Endodermal cell (in vitro differentiated cells): Measurements from ENCODE around the gene TRPM5. TPM values are rescaled to one million over a fixed set of nuclear protein-coding genes. Genes with fewer than 3 reads are reported as not detected.

Source experiments
- DNase-seq: peaks from one replicate; pipeline ENCODE4 v3.0.0-alpha.2; 2017
- H3K27ac ChIP-seq: 2 replicates; pipeline ENCODE4 v1.5.1; 2013; ENCODE audit warnings: mild to moderate bottlenecking, low read depth, low read length, moderate library complexity
- H3K27me3 ChIP-seq: 2 replicates; pipeline ENCODE4 v1.6.1; 2013; ENCODE audit warnings: mild to moderate bottlenecking, low read length, moderate library complexity; ENCODE audit not compliant: insufficient read depth, control insufficient read depth, poor library complexity, severe bottlenecking
- H3K36me3 ChIP-seq: 2 replicates; pipeline ENCODE4 v1.7.0; 2013; ENCODE audit warnings: mild to moderate bottlenecking, low read length, moderate library complexity; ENCODE audit not compliant: control insufficient read depth, insufficient read depth
- H3K4me1 ChIP-seq: one replicate; pipeline ENCODE4 v1.7.0; 2013; ENCODE audit warnings: low read length; ENCODE audit not compliant: control insufficient read depth, insufficient read depth
- H3K4me3 ChIP-seq: 2 replicates; pipeline ENCODE4 v1.5.1; 2013; ENCODE audit warnings: mild to moderate bottlenecking, low read length, moderate library complexity
- H3K9ac ChIP-seq: 2 replicates; pipeline ENCODE4 v1.6.1; 2013; ENCODE audit warnings: mild to moderate bottlenecking, low read length, moderate library complexity; ENCODE audit not compliant: poor library complexity, severe bottlenecking; ENCODE audit errors: extremely low read depth
- H3K9me3 ChIP-seq: 2 replicates; pipeline ENCODE4 v1.6.1; 2013; ENCODE audit warnings: mild to moderate bottlenecking, low read length, moderate library complexity; ENCODE audit not compliant: control insufficient read depth
- H3K27ac Mint-ChIP-seq: 2 replicates; pipeline ENCODE4 v1.8.0; 2020; ENCODE audit warnings: mixed read lengths
- H3K27me3 Mint-ChIP-seq: 2 replicates; pipeline ENCODE4 v1.8.0; 2021; ENCODE audit warnings: mild to moderate bottlenecking, mixed read lengths; ENCODE audit not compliant: insufficient read depth
- H3K36me3 Mint-ChIP-seq: 2 replicates; pipeline ENCODE4 v1.8.0; 2020; ENCODE audit warnings: low read depth, mixed read lengths
- H3K4me1 Mint-ChIP-seq: 2 replicates; pipeline ENCODE4 v1.8.0; 2020; ENCODE audit warnings: mixed read lengths
- H3K4me3 Mint-ChIP-seq: 2 replicates; pipeline ENCODE4 v1.8.0; 2020; ENCODE audit warnings: mild to moderate bottlenecking, moderate library complexity, mixed read lengths
- H3K9me3 Mint-ChIP-seq: 2 replicates; pipeline ENCODE4 v1.8.0; 2020; ENCODE audit warnings: mild to moderate bottlenecking, mixed read lengths
- WGBS, 2 experiments: methylation state at CpG; one replicate each; pipeline versions ENCODE4 v1.1.5 to v1.1.7; 2013; ENCODE audit warnings: missing lambda C conversion rate in 2 of 2, mixed read lengths in 1 of 2; ENCODE audit not compliant: insufficient coverage in 1 of 2, insufficient read length in 1 of 2; 5-methylcytosine and 5-hydroxymethylcytosine counted together
- total RNA-seq, 2 donors: library from RNA; stranded (reverse); fragmentation: NEBNext Ultra II Directional in 1 of 2; extraction: Animal tissue kit (Norgen Biotek cat#: 25700) in 1 of 2; gene quantifications; 2 replicates in 1 of 2; 3 replicates in 1 of 2; pipeline ENCODE4 v1.2.1, GENCODE V29; 2021
- TF ChIP-seq, protein P1 (sequence below): fragments of 200-600 bp; sonication (generic); conservative IDR thresholded peaks from 2 replicates; pipeline ENCODE4 v1.5.0; 2021; ENCODE audit warnings: antibody characterized with exemption, mild to moderate bottlenecking

Gene TRPM5
- total RNA-seq, 2 donors from 2014 or later, result 0.11 TPM

DNA sequence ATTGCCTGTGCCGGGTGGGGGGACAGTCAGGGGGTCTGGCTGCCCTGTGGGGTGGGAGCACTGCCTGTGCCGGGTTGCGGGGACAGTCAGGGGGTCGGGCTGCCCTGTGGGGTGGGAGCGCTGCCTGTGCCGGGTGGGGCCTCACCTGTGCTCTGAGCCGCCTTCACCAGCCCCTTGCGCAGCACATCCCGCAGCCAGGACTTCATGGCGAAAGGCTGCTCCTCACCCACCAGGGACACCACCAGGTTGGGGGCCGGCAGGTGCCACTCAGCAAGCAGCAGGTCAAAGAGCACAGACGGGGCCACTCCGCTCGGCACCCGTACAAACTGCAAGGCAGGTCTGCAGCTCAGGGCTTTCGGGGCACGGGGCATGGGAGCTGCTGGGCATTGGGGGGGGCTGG is 22.3 kb downstream of the TRPM5 start:
- Mint-ChIP-seq H3K9me3 (no peaks in the 10 kb centered on the region), H3K36me3 (no peaks in the 10 kb centered on the region), H3K4me1 (no peaks in the 10 kb centered on the region), H3K27ac (no peak overlapping the region), H3K4me3 (no peak overlapping the region), H3K27me3 (peaks cover 5% of the 10 kb centered on the region)
- H3K36me3 ChIP-seq, result no peaks in the 10 kb centered on the region
- DNase-seq, result no peak
- no peaks in the 10 kb centered on the region for H3K4me1 ChIP-seq
- no peak overlapping the region for H3K27ac ChIP-seq
- TF ChIP-seq, protein P1, sequence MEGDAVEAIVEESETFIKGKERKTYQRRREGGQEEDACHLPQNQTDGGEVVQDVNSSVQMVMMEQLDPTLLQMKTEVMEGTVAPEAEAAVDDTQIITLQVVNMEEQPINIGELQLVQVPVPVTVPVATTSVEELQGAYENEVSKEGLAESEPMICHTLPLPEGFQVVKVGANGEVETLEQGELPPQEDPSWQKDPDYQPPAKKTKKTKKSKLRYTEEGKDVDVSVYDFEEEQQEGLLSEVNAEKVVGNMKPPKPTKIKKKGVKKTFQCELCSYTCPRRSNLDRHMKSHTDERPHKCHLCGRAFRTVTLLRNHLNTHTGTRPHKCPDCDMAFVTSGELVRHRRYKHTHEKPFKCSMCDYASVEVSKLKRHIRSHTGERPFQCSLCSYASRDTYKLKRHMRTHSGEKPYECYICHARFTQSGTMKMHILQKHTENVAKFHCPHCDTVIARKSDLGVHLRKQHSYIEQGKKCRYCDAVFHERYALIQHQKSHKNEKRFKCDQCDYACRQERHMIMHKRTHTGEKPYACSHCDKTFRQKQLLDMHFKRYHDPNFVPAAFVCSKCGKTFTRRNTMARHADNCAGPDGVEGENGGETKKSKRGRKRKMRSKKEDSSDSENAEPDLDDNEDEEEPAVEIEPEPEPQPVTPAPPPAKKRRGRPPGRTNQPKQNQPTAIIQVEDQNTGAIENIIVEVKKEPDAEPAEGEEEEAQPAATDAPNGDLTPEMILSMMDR, result no peak
- WGBS, 2 experiments, result 91 to 92% methylated on average over 7 to 17 of the region's 17 CpGs
- H3K4me3 ChIP-seq, result no peak overlapping the region
- no peaks in the 10 kb centered on the region for H3K9me3 ChIP-seq
- H3K9ac ChIP-seq, result no peak overlapping the region
- no peaks in the 10 kb centered on the region for H3K27me3 ChIP-seq

DNA sequence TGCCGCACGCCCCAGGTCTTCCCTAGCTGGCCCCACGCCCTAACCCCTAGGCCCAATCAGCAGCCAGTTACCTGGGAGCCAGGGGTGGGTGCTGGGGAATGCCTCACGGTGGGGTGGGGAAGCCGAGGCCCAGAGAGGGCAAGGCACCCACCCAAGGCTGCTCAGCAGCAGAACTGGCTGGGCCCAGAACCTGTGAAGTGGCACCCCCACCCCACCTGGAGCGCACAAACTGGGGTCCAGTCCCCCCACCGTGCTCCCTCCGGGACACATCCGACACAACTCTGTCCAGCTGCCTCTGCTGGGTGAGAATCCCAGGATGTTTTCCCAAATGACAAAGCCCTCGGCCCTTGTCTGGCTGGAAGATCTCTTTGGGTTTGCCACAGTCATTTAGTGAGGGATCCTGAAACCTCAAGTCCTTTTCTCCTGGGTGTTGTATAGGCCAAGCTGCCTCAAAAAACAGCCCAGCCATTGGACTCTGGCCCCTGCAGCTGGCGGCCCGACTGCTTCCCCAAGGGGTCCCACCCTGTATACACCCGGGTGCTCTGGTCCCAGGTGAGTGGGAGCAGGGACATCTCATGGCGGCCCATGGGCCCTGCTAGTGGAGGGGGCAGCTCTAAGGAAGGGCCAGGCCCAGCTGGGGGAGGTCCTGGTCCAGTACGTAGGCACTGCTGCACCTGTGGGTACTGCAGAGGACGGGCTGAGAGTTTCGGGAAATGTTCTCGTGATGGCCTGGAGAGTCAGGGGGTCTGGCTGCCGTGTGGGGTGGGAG is 22.9 kb downstream of the TRPM5 start:
- TF ChIP-seq, protein P1, result no peak
- no peak for DNase-seq
- no peak overlapping the region for H3K27ac Mint-ChIP-seq
- H3K4me3 Mint-ChIP-seq, result no peak overlapping the region
- WGBS, 2 experiments, result 90 to 96% methylated on average over 7 to 19 of the region's 19 CpGs
- H3K9me3 Mint-ChIP-seq, result no peaks in the 10 kb centered on the region
- no peaks in the 10 kb centered on the region for H3K36me3 ChIP-seq
- peaks cover 5% of the 10 kb centered on the region for H3K27me3 Mint-ChIP-seq
- no peak overlapping the region for H3K4me3 ChIP-seq
- no peaks in the 10 kb centered on the region for H3K27me3 ChIP-seq
- H3K4me1 Mint-ChIP-seq, result no peaks in the 10 kb centered on the region
- H3K36me3 Mint-ChIP-seq, result no peaks in the 10 kb centered on the region
- no peaks in the 10 kb centered on the region for H3K4me1 ChIP-seq
- no peak overlapping the region for H3K9ac ChIP-seq
- H3K27ac ChIP-seq, result no peak overlapping the region
- no peaks in the 10 kb centered on the region for H3K9me3 ChIP-seq

DNA sequence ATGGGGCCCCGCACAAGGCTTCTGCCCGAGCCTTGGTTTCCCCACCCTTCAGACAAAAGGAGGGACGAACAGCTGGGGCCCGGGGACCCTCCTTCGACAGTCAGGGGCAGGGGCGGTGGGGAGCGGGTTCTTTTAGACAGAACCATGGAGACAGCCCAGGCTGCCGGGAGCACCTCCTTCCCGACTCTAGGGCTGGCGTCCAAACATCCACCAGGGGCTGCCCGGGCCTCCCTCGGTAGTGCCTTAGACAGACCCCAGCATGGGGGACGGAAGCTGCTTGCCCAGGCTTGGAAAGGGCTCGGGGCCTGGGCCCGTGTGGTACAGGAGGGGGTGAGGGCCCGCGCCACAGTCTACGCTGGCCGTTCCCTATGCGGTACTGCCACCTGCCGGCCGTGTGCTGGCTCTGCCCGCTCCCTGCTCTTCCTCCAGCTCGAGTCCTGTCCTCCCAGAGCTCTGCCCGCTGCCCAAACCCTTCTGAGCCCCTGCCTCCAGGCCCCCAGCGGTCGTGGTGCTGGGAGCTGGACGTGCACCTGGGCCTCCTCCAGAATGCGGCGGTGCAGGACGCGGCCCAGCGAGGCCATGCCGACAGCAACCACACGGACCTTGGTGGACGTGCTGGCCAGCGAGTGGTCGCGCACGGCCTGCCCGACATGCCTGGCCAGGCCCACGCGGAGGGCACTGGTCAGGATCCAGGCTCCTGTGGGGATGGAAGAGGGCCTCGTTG is 23.6 kb downstream of the TRPM5 start:
- TF ChIP-seq, protein P1, result peak; percentile 95
- Histone ChIP-seq H3K36me3 (no peaks in the 10 kb centered on the region), H3K9me3 (no peaks in the 10 kb centered on the region), H3K27ac (no peak overlapping the region), H3K27me3 (no peaks in the 10 kb centered on the region), H3K9ac (no peak overlapping the region), H3K4me1 (no peaks in the 10 kb centered on the region), H3K4me3 (no peak overlapping the region)
- peak; percentile 94 for DNase-seq
- Mint-ChIP-seq H3K27ac (no peak overlapping the region), H3K4me3 (no peak overlapping the region), H3K9me3 (no peaks in the 10 kb centered on the region), H3K27me3 (peaks cover 7% of the 10 kb centered on the region), H3K4me1 (no peaks in the 10 kb centered on the region), H3K36me3 (no peaks in the 10 kb centered on the region)
- WGBS, 2 experiments, result 44 to 45% methylated on average over 27 to 44 of the region's 44 CpGs
